Activated CD4-positive, alpha-beta T cell treated with anti-CD3 and anti-CD28 coated beads for 4 hours (primary cell): ENCODE measurements around the gene MESD.
A peak's percentile ranks its signal among the peaks of the same experiment; 100 is the strongest.
"Not testable (repeated sequence)": the region's sequence is repeated elsewhere in the genome, so short reads cannot be mapped to it uniquely, and the experiment has no call there.

Experiments used
- DNase-seq, 2 donors: peaks; one replicate each; pipeline ENCODE4 v3.0.0-alpha.2; 2020

Gene MESD

GRCh38 chr15:80988148-80988796 lies 1.3 kb downstream of the MESD start:
- no peak for DNase-seq

DNA sequence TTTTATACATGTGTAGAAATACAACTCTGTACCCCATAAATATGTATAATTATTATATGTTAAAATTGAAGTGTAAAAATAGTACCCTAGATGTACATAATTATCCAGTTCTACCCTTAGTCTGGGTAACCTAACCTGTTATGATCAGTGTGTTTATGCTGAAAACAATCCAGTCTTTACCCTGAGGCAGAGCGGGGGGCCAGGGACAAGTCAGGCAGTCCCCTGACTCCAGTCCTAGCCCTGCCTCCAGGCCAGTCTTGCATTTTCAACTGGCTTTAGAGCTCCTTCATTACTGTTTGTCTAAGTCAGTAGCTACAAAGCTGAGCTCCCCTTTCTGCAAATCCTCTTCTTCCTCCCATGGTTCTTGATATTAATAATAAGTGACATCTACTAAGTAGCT lies 3.1 kb downstream of the MESD start:
- no peak for DNase-seq

- no peak for DNase-seq
Measured at GRCh38 chr15:80985981-80986380, 3.6 kb downstream of the MESD start.

- no peak for DNase-seq
Measured at GRCh38 chr15:80984856-80985255, 4.8 kb downstream of the MESD start.

- DNase-seq, result no peak
Measured at GRCh38 chr15:80982839-80983238, 6.8 kb downstream of the MESD start.

GRCh38 chr15:80982205-80982604 lies 7.4 kb downstream of the MESD start:
- DNase-seq, result no peak

GRCh38 chr15:80979538-80980200 lies 9.9 kb downstream of the MESD start:
- DNase-seq, result no peak

- no peak for DNase-seq
Measured at GRCh38 chr15:80978685-80979329, 10.8 kb downstream of the MESD start.

GRCh38 chr15:80977627-80978036 lies 12.0 kb downstream of the MESD start:
- peak; percentile 23 to 41 for DNase-seq

- DNase-seq, result no peak
Measured at GRCh38 chr15:80976851-80977250, 12.8 kb downstream of the MESD start.

DNA sequence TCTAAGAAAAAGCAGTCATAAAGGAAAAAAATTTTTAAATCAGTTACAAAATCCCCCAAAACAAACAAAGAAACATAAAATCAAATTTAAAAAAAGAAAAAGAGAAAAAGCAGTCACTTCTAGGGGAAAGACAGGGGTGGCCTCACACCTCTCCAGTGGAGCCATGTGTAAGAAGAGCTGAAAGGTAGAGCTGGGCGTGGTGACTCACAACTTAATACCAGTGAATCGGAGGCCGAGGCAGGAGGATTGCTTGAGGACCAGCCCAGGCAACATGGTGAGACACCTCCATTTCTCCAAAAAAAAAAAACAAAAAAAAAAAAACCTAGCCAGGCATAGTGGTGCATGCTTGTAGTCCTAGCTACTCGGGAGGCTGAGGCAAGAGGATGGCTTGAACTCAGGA lies 14.7 kb downstream of the MESD start:
- no peak for DNase-seq

- DNase-seq, result no peak
Measured at GRCh38 chr15:80972276-80972675, 17.3 kb downstream of the MESD start.

DNA sequence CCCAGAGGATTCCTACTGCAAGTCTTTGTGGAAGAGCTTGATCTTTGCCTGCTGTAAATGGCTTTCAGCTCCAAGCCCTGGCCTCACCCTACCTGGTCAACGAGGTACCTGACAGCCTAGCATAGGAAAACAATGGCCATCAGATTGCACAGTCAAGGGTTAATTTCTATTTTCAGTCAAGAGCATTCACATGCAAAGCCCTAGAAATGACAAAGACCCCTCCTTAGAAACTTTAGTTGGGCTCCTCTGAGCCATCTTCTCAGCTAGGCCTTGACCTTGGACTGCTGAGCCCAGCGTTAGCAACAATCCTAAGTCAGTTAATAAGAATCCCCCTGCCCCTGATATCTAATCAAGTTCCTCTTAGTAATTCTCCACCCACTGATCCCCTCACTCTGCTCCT lies 18.5 kb downstream of the MESD start:
- no peak for DNase-seq

DNA sequence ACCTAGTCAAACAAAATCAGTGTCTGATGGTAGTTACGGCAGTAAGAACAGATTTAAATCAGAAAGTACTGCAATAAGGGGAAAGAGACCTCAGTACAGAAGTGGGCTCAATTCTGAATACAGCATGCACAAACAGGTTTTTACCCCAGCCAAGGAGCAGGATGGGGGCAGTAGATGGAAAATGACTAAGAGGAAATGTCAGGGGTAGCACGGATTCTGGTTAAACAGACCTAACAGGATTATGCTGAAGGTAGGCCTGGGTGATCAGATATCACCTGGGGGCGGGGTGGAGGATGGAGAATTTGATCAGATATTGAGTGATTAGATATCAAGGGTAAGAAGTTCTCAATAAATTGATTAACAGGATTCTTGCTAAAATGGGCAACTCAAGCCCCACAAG lies 19.0 kb downstream of the MESD start:
- DNase-seq, result no peak

GRCh38 chr15:80970018-80970657 lies 19.5 kb downstream of the MESD start:
- peak; percentile 62 to 72 for DNase-seq

- DNase-seq, result no peak
Measured at GRCh38 chr15:80969316-80969715, 20.3 kb downstream of the MESD start.

DNA sequence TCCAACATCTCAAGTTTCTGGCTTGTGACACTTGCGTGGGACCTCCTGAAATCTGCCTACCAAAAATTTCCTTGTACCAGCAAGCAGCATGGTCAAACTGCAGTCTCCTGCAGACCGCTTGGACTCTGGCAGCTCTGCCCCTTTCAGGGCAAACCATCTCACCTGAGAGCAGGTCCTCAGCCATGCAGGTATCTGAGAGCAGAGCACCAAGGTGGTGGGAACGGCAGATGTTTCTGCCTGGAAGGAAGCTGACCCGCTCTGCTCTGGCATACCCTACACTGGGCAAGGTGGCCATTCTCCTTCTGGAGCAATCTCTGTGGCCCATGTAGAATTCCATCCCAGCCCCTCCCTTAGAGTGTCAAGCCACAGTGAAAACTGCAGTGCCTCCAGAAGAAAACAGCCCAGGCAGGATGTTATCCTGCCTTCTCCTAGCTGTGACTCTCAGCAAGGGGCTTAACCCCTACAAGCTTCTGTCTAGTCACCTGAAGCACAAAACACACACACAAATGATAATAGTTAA lies 21.6 kb downstream of the MESD start:
- no peak for DNase-seq

- no peak for DNase-seq
Measured at GRCh38 chr15:80967451-80967850, 22.2 kb downstream of the MESD start.

GRCh38 chr15:80966431-80967197 lies 23.0 kb downstream of the MESD start:
- no peak for DNase-seq

- DNase-seq, result not testable (repeated sequence)
Measured at GRCh38 chr15:80965454-80965853, 24.2 kb downstream of the MESD start.

DNA sequence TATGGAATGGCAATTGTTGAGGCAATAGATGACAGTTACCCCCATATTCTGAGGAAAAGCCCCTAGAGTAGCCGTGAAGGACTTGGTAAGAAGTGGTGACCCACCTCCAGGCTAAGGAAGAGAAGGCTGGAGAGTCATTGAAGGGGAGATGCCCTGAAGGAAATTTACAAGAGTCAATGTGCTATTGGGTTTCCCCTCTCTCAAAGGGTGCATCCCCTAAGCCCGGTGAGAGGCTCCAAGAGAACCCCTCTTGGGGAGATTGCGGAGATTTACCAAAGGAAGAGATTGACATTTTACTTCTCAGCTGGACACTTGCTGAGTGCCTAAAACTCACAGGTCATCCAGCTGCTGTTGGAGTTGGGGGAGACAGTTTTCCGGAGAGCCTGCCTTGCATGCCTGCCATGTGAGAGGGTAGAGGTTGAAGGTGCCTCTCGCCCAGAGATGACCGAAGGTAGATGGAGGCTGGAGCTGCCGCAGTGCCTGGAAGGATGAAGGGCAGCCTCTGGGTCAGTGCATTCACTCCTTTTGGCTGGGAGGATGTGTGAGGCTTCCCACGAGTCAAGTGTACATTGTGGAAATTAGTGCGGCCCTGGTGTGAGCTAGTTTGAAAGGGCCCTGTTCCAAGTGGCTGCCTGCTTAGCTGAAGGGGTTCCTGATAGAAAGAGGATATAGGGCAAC lies 30.7 kb downstream of the MESD start:
- no peak for DNase-seq

- DNase-seq, result no peak
Measured at GRCh38 chr15:80957976-80958375, 31.6 kb downstream of the MESD start.
